HCT116 (cell line): ENCODE data around the gene USP33. TPM values are rescaled to one million over a fixed set of nuclear protein-coding genes. Genes with fewer than 3 reads are reported as not detected.

Experiments used
- ATAC-seq: fragments of 200-7000 bp; cut with Tn5 transposase; 2 replicates; pipeline ENCODE4 v1.9.1; 2020; ENCODE audit warnings: mild to moderate bottlenecking, moderate library complexity
- BruUV-seq: library from RNA; stranded (reverse); fragments of 400-500 nt; replicated peaks from 2 replicates; lab custom pipeline; 2021; lab: Mats Ljungman, UMichigan
- CTCF ChIA-PET: fragments of 300-600 bp; sonication (Branson Sonifier 250); formaldehyde crosslinking; loops from one replicate; lab custom pipeline; 2021; ENCODE audit warnings: antibody characterized with exemption; lab: Charles Lee
- POLR2A ChIA-PET: fragments of 300-600, 350-600 bp; sonication (Branson Sonifier 250); formaldehyde crosslinking; loops from one replicate; lab custom pipeline; 2021; ENCODE audit warnings: antibody characterized with exemption; lab: Charles Lee
- RAD21 ChIA-PET, 2 experiments: fragments of 300-600 bp; sonication (Branson Sonifier 250); formaldehyde crosslinking; loops; one replicate each; lab custom pipeline; 2023; ENCODE audit warnings: low total read pairs in 2 of 2; ENCODE audit not compliant: uncharacterized antibody in 2 of 2, unreplicated experiment in 2 of 2, low non-redundant PET in 1 of 2; lab: Charles Lee
- DNase-seq: peaks from one replicate; pipeline ENCODE4 v3.0.0-alpha.2; 2010; ENCODE audit warnings: low read depth, low spot score
- H2AFZ ChIP-seq: fragments of 200-600 bp; shearing (Covaris generic), sonication (generic); 2 replicates; pipeline ENCODE4 v1.6.1; 2017; ENCODE audit warnings: low read depth, mixed run types, mixed read lengths, antibody characterized with exemption, low read length; ENCODE audit not compliant: poor library complexity, severe bottlenecking
- H3K27ac ChIP-seq: 2 replicates; pipeline ENCODE4 v1.5.1; 2012; ENCODE audit warnings: low read depth, low read length
- H3K27me3 ChIP-seq: fragments of 200-600 bp; sonication (generic); 2 replicates; pipeline ENCODE4 v1.6.1; 2016; ENCODE audit warnings: mixed run types, low read length, mixed read lengths; ENCODE audit not compliant: insufficient read depth
- H3K36me3 ChIP-seq, 2 experiments: fragments of 200-500 bp in 1 of 2; fragments of 200-600 bp in 1 of 2; sonication (Bioruptor generic) in 1 of 2; sonication (generic) in 1 of 2; 2 replicates each; pipeline versions ENCODE4 v1.5.1 to v1.6.1; 2014 to 2016; ENCODE audit warnings: low read length in 2 of 2, inconsistent platforms in 1 of 2, mixed read lengths in 1 of 2, mixed run types in 1 of 2; ENCODE audit not compliant: insufficient read depth in 2 of 2, control insufficient read depth in 1 of 2
- H3K4me1 ChIP-seq, 2 experiments: fragments of 200-600 bp in 1 of 2; sonication (generic) in 1 of 2; 2 replicates each; pipeline versions ENCODE4 v1.5.1 to v1.6.1; 2012 to 2017; ENCODE audit warnings: low read length in 2 of 2, inconsistent platforms in 1 of 2, mild to moderate bottlenecking in 1 of 2, mixed read lengths in 1 of 2, mixed run types in 1 of 2, moderate library complexity in 1 of 2; ENCODE audit not compliant: insufficient read depth in 2 of 2, control insufficient read depth in 1 of 2
- H3K4me2 ChIP-seq: fragments of 200-600 bp; sonication (generic); 2 replicates; pipeline ENCODE4 v1.6.1; 2017; ENCODE audit warnings: mixed run types, low read length, mixed read lengths
- H3K4me3 ChIP-seq, 2 experiments: fragments of 200-600 bp in 1 of 2; sonication (generic) in 1 of 2; replicated peaks in 1 of 2; 2 replicates each; pipeline ENCODE4 v1.5.1; 2011 to 2016; ENCODE audit warnings: low read length in 2 of 2, control low read depth in 1 of 2, low read depth in 1 of 2, mild to moderate bottlenecking in 1 of 2, mixed read lengths in 1 of 2, mixed run types in 1 of 2
- H3K79me2 ChIP-seq: fragments of 200-600 bp; sonication (generic); 2 replicates; pipeline ENCODE4 v1.6.1; 2017; ENCODE audit warnings: mild to moderate bottlenecking, mixed run types, low read length, moderate library complexity, mixed read lengths; ENCODE audit not compliant: insufficient read depth
- H3K9ac ChIP-seq: fragments of 200-600 bp; sonication (generic); 2 replicates; pipeline ENCODE4 v1.6.1; 2016; ENCODE audit warnings: low read length, mixed read lengths
- H3K9me2 ChIP-seq: fragments of 200-600 bp; sonication (generic), shearing (Covaris generic); 2 replicates; pipeline ENCODE4 v1.6.1; 2017; ENCODE audit warnings: mixed run types, mild to moderate bottlenecking, moderate library complexity; ENCODE audit not compliant: insufficient read depth
- H3K9me3 ChIP-seq, 2 experiments: fragments of 200-500 bp in 1 of 2; fragments of 200-600 bp in 1 of 2; sonication (Bioruptor generic) in 1 of 2; sonication (generic) in 1 of 2; 2 replicates each; pipeline ENCODE4 v1.6.1; 2014 to 2017; ENCODE audit warnings: low read length in 2 of 2, mixed read lengths in 2 of 2, inconsistent platforms in 1 of 2, low read depth in 1 of 2, mild to moderate bottlenecking in 1 of 2, mixed run types in 1 of 2, moderate library complexity in 1 of 2; ENCODE audit not compliant: control insufficient read depth in 1 of 2, insufficient read depth in 1 of 2
- H4K20me1 ChIP-seq: fragments of 200-600 bp; sonication (generic), shearing (Covaris generic); 2 replicates; pipeline ENCODE4 v1.6.1; 2017; ENCODE audit warnings: mixed run types, mild to moderate bottlenecking, moderate library complexity; ENCODE audit not compliant: insufficient read depth
- CBX3 ChIP-seq: IDR thresholded peaks from 2 replicates; pipeline ENCODE4 v1.6.1; 2012; ENCODE audit warnings: low read depth
- CEBPB ChIP-seq: IDR thresholded peaks from 2 replicates; pipeline ENCODE4 v1.6.1; 2012; ENCODE audit warnings: low read depth
- EGR1 ChIP-seq: IDR thresholded peaks from 2 replicates; pipeline ENCODE4 v1.6.1; 2012; ENCODE audit warnings: low read depth
- ELF1 ChIP-seq: IDR thresholded peaks from 2 replicates; pipeline ENCODE4 v1.6.1; 2012; ENCODE audit warnings: low read depth, borderline replicate concordance
- EZH2phosphoT487 ChIP-seq: fragments of 200-600 bp; IDR thresholded peaks from 2 replicates; pipeline ENCODE4 v1.6.1; 2018; ENCODE audit warnings: antibody characterized with exemption, borderline replicate concordance
- FOSL1 ChIP-seq: IDR thresholded peaks from 2 replicates; pipeline ENCODE4 v1.6.1; 2012; ENCODE audit warnings: low read depth
- RAD21 ChIP-seq: IDR thresholded peaks from 2 replicates; pipeline ENCODE4 v1.6.1; 2012; ENCODE audit warnings: low read depth, mild to moderate bottlenecking
- TCF7L2 ChIP-seq: IDR thresholded peaks from 2 replicates; pipeline ENCODE4 v1.7.0; 2011; ENCODE audit warnings: borderline replicate concordance, inconsistent platforms; ENCODE audit not compliant: insufficient read depth, insufficient read length; ENCODE audit errors: extremely low read depth
- YY1 ChIP-seq: IDR thresholded peaks from 2 replicates; pipeline ENCODE4 v1.6.1; 2011; ENCODE audit warnings: low read length, low read depth, moderate library complexity, mild to moderate bottlenecking; ENCODE audit not compliant: insufficient replicate concordance; ENCODE audit errors: extremely low read depth
- intact Hi-C: fragments of 100-400 bp; cut with micrococcal nuclease; formaldehyde crosslinking; loops from 2 replicates; pipeline ENCODE4 v1.10.0; 2022
- total RNA-seq: library from RNA; stranded (reverse); gene quantifications from one replicate; pipeline ENCODE4 v1.2.1, GENCODE V29; 2021; ENCODE audit not compliant: unreplicated experiment
- TF ChIP-seq, protein P1 (sequence below): IDR thresholded peaks from 2 replicates; pipeline ENCODE4 v1.6.1; 2012
- TF ChIP-seq, protein P2 (sequence below): IDR thresholded peaks from 2 replicates; pipeline ENCODE4 v1.6.1; 2011; ENCODE audit warnings: mild to moderate bottlenecking, low read length, moderate library complexity; ENCODE audit not compliant: insufficient replicate concordance; ENCODE audit errors: extremely low read depth

Gene USP33
- total RNA-seq, 1 experiment from 2014 or later, result 46.1 TPM

DNA sequence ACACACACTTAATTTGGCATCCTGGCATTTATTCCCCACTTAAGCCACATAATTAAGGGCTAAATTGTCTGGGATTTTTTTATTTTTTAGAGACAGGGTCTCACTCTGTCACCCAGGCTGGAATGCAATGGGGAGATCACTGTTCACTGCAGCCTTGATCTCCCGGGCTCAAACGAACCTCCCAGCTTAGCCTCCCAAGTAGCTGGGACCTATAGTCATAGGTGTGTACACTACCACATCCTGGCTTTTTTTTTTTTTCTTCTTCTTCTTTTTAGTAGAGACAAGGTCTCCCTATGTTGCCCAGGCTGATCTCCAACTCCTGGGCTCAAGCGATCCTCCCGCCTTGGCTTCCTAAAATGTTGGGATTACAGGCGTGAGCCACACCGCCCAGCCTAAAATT is 101.4 kb downstream of the USP33 start:
- no peak for ATAC-seq
- H3K79me2 ChIP-seq, result peaks cover 99% of the 10 kb centered on the region

DNA sequence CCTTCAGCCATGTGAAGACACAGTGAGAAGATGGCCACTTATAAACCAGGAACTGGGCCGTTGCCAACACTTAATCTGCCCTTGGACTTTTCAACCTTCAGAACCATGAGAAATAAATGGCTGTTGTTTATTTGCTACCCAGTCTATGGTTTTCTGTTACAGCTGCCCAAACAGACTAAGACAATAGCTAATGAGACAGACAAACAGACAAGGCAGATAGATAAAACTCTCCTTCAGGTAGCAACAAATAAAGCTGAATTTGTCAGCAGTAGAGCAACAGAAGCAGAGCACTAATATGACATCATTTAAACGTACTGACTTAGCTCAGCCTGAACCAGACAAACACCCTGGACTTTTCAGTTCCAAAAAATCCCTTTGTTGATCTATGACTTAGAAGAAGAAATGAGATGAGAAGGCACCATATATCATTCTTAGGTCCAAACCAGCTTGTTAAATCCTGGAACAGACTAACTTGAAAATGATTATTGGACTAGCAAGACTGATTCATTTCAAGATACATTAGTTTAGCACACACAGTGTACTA is 104.1 kb downstream of the USP33 start:
- Histone ChIP-seq H3K4me1 (0 out of 4 replicates have a peak, but pooled peaks cover 0 to 4% of the 10 kb centered on the region in 2 experiments), H3K27me3 (no peaks in the 10 kb centered on the region), H4K20me1 (peaks cover 8% of the 10 kb centered on the region), H3K9me3 (no peaks in the 10 kb centered on the region), H3K9ac (no peak overlapping the region), H3K9me2 (no peaks in the 10 kb centered on the region), H3K79me2 (peaks cover 99% of the 10 kb centered on the region), H2AFZ (no peak overlapping the region), H3K36me3 (no peaks in the 10 kb centered on the region), H3K27ac (no peak overlapping the region), H3K4me2 (no peak overlapping the region), H3K4me3 (no peak overlapping the region)
- DNase-seq, result no peak
- ChIA-PET POLR2A (no interaction called here), CTCF (no interaction called here), RAD21 (no interaction called here)
- intact Hi-C loops, result no loop called here
- no peak for ATAC-seq
- BruUV-seq, result no TSS peak
- TF ChIP-seq TCF7L2, result no peak
- TF ChIP-seq CEBPB, result no peak
- TF ChIP-seq RAD21, result no peak
- TF ChIP-seq CBX3, result no peak
- TF ChIP-seq EZH2phosphoT487, result no peak
- no peak for TF ChIP-seq FOSL1
- TF ChIP-seq, protein P1, sequence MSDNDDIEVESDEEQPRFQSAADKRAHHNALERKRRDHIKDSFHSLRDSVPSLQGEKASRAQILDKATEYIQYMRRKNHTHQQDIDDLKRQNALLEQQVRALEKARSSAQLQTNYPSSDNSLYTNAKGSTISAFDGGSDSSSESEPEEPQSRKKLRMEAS, result no peak
- TF ChIP-seq, protein P2, sequence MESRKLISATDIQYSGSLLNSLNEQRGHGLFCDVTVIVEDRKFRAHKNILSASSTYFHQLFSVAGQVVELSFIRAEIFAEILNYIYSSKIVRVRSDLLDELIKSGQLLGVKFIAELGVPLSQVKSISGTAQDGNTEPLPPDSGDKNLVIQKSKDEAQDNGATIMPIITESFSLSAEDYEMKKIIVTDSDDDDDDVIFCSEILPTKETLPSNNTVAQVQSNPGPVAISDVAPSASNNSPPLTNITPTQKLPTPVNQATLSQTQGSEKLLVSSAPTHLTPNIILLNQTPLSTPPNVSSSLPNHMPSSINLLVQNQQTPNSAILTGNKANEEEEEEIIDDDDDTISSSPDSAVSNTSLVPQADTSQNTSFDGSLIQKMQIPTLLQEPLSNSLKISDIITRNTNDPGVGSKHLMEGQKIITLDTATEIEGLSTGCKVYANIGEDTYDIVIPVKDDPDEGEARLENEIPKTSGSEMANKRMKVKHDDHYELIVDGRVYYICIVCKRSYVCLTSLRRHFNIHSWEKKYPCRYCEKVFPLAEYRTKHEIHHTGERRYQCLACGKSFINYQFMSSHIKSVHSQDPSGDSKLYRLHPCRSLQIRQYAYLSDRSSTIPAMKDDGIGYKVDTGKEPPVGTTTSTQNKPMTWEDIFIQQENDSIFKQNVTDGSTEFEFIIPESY, result no peak
- no peak for TF ChIP-seq YY1
- TF ChIP-seq EGR1, result no peak

More for the DNA sequence above, 101.4 kb downstream of the USP33 start:
- ChIA-PET RAD21 (no interaction called here), POLR2A (no interaction called here), CTCF (no interaction called here)
- H3K9me3 ChIP-seq, result no peaks in the 10 kb centered on the region
- no peak overlapping the region for H3K4me2 ChIP-seq
- no peak overlapping the region for H3K4me3 ChIP-seq
- H2AFZ ChIP-seq, result no peak overlapping the region
- H3K4me1 ChIP-seq, result 0 out of 4 replicates have a peak, but pooled peaks cover 0 to 4% of the 10 kb centered on the region in 2 experiments
- no peak overlapping the region for H3K9ac ChIP-seq
- H4K20me1 ChIP-seq, result peaks cover 3% of the 10 kb centered on the region; the same call in 1 of the 2 replicates
- intact Hi-C loops, result no loop called here
- TF ChIP-seq CEBPB (no peak), ELF1 (no peak), FOSL1 (no peak)
- TF ChIP-seq, protein P2, result no peak
- H3K9me2 ChIP-seq, result no peaks in the 10 kb centered on the region
- DNase-seq, result no peak
- no peaks in the 10 kb centered on the region for H3K27me3 ChIP-seq
- no TSS peak for BruUV-seq
- H3K36me3 ChIP-seq, result no peaks in the 10 kb centered on the region
- no peak overlapping the region for H3K27ac ChIP-seq
